ENCODE data around the gene TTBK1.

The TTBK1 gene

DNA sequence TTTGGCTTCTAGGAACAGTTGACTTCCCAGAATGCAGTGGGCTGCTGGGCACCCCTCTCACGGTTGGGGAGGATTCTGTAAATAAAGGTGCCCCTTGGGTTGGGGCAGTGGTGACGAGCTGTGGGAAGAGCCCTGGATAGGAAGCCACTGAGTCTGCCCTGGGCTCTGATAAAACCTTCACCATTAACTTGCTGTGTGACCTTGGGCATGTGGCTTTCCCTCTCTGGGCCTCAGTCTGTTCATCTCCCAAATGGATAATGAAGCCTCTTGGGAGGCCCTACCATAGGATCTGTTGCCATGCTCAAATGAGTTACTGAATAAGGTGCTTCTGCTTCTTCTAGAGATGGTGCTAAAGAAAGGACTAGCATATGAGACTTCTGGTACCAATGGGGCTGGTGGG lies 61.6 kb downstream of the TTBK1 start:
- DNase-seq (ENCODE audit: low read depth): no peak

DNA sequence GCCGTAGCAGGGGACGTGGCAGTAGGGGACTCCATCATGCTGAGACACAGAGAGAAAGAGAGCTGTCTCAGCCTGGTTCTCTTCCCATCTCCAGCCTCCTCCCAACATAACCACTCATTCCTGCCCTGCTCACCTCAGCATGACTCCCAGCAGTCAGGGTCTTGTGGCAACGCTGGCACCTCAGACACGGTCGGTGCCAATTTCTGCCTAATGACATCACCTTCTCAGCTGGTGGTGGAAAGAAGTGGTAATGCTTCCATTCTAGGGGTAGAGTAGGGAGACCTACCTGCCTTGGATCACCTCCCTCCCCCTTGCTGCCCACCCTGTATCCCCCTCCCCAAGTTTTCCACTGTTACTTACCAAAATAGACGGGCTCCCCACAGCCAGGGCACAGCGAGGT lies 62.8 kb downstream of the TTBK1 start:
- DNase-seq (ENCODE audit: low read depth): no peak

DNA sequence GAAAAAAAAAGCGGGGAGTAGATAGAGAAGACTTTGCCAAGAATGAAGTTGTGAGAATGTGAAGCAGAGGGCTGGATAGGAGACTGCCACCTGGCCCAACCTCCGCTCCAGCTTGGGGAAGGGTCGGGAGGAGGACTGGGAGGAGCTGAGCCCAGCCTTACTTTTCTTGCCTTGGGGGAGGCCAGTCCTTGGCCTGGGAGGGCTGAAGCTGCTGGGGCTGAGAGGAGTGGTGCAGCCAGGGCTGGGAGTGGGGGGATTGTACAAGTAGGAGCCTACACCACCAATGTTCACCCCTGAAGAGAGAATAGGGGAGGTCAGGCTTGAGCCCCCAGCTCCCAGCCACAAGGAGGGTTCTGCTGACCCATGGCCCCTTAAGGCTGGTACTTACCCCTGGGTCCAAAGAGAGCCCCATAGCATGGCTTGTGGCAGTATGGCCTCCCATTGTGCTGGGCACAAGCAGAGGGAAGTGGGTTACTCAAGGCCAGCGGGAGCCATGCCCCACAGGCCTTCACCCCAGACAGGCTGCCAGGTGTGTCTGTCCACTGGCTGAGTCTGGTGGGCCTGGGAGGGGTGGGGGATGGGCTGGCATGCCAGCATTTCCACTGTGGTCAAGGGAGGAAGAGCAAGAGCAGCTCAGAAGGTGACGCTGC lies 64.3 kb downstream of the TTBK1 start:
- DNase-seq (ENCODE audit: low read depth): no peak

DNA sequence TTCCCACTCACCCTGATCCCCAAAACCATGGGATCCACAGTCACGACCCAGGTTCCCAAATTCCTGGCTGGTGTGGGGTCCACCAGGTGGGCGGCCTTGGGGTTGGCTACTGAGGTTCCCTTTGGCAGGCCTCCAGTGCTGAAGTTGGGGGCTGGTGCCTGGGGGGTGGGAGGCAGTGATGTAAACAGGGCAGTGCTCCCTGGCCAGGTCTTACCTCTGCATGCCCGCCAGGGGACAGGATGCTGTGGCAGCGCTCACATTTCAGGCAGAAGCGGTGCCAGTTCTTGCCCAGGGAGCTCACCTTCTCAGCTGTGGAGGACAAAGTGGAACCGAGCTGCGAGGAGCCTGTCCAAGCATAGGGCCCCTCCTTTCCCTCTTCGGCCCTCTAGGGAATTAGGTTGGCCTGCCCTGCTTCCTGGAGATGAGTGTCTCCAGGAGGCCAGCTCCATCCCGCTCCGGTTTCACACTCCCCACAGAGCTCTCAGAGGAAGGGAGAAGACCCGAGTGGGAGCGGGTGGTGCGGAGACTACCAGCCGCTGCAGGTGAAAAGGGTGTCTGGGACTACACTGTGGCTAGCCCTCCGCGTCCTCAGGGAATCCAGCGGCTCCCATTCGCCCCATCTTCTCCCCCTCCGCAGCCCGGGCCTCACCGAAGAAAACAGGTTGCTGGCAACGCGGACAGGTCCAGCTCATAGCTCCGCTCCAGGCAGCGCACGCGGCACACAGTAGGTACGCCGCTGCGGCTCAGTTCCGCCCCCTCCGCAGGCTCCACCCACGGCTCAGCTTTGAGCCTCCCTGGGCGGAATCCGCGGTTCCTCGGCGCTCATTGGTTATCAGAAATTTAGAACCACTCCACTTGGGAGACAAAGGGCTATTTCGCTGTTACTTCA lies 65.1 kb downstream of the TTBK1 start, which contains the start of gene CRIP3:
TSS of gene CRIP3 (minus strand) at position 726 of the 889 bp plus-strand sequence. CDS start at position 692, 34 bp downstream.
- no peak for DNase-seq (ENCODE audit: low read depth)

DNA sequence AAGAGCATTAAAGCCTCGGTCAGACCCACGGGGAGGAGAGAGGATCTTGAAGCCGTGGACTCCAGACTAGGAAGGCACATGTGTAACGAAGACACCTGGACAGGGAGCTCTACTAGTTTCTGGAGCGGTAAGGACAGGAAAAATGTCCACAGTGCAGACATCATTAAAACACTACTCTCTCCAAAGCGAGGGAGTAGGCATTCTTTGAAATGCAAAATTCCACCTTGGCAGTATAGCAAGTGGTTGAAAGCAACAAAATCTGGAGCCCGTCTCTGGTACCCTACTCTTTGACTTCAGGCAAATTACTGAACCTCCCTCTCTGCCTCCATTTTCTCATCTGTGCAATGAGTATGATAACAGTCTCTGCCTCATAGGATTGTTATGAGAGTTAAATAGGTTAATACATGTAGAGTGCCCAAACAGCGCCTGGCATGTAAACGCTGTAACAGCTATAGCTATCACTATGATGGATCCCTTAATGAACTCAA lies 65.8 kb downstream of the TTBK1 start:
- DNase-seq (ENCODE audit: low read depth): no peak

DNA sequence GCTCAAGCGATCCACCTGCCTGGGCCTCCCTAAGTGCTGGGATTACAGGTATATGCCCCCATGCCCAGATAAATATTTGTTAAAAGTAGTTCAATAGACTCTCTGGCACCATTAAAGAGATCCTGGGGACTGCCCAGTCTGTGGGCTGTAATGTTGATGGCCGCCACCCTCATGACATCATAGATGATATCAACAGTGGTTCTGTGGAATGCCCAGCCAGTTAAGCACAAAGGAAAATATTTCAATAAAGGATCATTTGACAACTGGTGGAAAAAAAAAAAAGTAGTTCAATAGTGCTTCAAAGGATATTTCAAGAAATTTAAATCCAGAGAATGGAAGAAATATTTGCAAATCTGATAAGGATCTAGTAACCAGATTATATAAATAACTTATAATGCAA lies 66.9 kb downstream of the TTBK1 start:
- DNase-seq (ENCODE audit: low read depth): no peak

DNA sequence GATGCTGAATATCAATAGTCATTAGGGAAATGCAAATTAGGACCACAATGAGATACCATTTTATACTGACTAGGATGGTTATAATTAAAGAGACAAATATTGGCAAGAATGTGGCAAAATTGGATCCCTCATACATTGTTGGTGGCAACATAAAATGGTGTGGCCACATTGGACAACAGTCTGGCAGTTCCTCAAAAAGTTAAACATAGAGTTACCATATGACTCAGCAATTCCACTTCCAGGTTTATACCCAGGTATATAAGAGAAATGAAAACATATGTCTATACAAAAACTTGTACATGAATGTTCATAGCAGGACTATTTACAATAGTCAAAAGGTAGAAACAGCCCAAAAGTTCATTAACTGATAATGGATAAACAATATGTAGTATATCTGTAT lies 67.3 kb downstream of the TTBK1 start:
- DNase-seq (ENCODE audit: low read depth): no peak

DNA sequence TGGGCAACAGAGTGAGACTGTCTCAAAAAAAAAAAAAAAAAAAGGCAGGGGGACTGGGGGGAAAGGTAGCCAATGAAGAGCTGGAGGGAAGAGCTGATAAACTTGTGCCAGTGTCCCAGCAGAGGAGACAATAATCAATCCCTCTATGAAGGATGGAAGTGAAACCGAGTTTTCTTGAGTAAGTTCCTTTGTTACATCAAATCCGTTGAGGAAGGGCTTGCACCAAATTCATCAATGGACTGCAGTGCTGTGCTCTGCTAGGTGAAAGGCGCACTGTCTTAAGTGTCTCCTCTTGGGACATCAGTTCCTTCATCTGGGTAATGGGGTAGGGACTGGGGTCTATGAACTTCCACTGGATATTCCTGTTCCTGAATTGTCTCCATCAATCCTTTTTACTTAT lies 68.4 kb downstream of the TTBK1 start:
- no peak for DNase-seq (ENCODE audit: low read depth)

DNA sequence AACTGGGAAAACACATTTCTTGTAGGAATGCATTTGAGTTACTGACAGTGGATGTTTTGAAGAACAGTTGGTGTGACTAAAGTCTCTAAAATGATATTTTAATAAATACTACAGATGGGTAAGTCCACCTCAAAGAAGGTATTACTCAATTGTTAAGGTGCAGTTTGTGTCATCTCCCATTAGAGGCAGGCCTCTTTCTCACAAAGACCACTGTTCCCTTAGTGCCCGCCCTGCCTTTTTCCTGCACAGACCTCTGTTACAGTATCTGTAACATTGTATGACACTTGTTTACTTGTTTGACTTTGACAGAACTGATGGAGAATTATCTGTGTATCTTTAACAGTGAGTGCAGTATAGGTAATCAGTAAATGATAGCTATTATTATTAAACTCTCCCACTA lies 70.5 kb downstream of the TTBK1 start:
- DNase-seq (ENCODE audit: low read depth): no peak

DNA sequence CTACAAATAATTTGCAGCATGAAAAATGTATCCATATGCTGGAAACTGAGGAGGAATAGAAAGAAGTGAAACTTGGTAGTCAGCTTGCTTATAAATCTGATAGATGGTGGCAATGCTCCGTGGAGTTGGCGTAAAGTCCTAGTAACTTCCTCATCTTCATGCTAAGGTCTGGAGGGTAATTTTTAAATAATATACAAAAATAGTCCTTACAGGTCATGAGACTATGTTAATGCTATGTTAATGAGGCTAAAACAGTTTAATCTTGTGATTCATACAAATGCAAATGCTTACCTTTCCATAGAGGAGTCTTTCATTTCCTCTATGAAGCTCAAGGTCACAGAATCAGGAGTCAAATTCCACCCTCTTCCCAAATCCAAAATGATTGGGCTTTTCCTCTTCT lies 74.7 kb downstream of the TTBK1 start:
- no peak for DNase-seq (ENCODE audit: low read depth)

DNA sequence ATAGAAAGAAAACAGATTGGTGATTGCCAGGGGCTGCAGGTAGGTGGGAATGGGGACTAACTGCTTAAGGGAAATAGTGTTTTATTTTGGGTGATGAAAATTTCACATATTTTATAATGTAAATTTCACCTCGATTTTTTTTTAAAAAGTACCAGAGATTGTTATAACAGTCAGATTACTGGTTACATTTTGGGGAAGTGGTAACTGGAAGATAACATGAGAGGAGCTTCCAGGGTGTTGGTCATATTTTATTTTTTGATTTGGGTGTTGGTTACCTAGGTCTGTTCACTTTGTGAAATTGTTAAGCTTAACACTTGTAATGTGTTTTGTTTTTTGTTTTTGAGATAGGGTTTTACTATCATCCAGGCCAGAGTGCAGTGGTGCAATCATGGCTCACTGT lies 82.6 kb downstream of the TTBK1 start:
- DNase-seq (ENCODE audit: low read depth): no peak

DNA sequence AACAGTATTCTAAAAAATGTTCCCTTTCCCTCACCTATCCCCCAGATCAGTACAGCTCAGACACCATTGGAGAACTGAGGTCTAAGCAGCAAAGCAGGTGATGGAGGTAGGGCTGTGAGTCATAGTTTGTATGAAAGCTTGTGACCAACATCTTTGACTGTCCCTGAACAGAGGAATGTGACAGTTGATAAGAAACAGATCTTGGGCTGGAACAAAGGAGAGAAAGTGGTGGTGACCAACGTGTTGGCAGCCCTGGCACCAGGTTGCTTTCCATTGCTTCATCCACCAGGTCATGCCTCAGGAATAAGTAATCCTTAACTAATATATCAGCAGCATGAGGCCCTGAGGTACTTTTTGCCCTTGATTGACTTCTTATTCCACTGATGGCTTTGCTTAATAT lies 85.2 kb downstream of the TTBK1 start:
- DNase-seq (ENCODE audit: low read depth): no peak

DNA sequence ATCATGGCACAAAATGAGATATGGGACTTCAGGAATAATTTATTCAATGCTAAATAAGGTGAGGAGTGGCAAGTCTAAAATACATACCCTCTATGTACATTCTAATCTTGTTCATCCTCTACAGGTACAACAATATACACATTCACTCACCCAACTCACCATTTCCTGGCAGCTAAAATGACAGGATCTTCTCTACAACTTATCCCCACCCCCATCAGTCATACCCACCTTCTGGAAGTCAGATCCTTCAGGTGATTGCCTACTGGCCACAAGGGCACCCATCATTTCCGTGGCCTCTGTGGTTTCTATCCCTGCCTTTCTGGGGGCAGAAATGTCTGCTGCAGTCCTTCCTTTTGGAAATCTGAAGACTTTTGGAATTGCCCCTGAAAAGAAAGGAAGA lies 88.2 kb downstream of the TTBK1 start:
- no peak for DNase-seq (ENCODE audit: low read depth)

DNA sequence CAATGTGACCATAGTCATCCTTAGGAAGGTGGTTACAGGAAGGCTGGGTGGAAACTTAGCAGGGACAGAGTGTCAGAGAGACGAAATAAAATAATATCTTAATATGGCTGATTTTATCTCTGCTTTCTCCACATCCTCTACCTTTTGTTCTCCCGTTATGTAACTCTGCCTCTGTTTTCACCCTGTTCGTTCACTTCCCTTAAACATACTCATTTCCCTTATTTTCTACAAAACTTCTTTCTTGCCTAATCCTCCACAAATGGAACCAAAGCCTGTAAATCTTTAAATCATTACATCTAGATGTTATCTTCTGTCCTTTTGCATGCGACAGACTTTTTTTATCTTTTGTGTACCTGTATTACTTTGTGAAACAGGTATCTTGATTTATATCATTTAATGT lies 88.6 kb downstream of the TTBK1 start:
- no peak for DNase-seq (ENCODE audit: low read depth)

DNA sequence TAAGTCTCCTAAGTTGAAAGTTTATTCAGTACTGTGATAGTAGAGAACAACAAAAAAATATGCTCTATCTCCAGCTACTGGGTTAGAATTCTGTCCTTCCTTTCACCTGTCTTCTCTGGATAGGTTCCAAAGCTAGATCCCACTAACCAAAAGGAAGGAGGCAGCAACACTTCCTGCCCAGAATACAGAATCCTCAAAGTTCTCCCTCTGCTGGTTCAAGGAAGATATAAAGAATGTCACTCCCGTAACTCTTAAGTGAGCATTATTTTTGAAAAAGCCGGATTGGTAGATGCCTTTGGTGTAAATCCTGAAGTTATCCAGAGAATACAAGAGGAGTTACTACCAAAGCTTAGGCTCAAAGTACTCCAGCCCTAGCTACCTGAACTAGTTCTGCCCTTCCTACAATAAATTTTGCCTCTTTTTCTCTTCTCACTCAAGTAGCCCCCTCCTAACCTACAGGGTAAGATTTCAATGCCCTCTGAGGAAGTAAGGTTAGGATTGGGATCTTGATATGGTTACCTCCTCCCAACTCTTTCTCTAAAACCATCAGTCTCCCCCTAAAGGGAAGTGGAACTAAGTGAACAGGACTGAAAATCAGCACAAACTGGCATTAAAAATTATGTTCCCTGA lies 91.3 kb downstream of the TTBK1 start:
- DNase-seq (ENCODE audit: low read depth): no peak

DNA sequence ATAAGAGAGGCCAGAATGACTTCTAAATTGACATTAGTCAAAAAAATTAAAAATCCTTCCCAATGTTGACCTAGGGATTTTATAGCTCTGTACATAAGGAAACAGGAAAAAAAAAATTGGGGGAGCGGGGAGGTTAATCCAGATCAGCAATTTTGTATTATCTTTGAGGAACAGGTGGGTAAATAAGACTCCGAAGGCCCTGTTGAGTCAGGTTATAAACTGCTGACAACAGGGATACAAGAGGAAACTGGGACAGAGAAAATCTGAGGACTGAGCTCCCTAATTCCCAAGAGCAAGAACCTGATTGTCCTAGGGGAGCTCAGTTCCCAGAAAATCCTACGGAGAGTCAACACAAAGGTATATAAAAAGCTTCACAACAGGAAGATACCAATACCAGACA lies 92.2 kb downstream of the TTBK1 start:
- DNase-seq (ENCODE audit: low read depth): no peak

DNA sequence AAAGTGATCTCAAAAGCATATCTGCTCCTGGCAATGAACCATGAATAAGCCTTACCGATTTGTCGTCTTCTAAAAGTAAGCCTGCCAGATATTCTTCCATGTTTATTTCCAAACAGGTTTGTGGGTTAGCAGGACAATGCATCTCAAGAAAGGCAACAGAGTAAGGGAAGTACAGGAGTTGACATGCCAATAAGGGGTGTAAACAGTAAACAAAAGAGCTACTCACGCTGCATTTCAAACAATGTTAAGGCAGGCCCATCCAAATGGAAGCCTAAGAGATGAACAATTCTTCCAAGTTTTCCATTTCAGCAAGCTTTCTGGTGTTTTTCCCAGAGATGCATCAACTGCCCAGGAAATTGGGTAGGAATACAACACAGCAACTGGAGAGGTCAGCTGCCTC lies 93.1 kb downstream of the TTBK1 start:
- DNase-seq (ENCODE audit: low read depth): no peak
